Smooth muscle cell (in vitro differentiated cells): ENCODE data around the gene ZHX3. TPM values are rescaled to one million over a fixed set of nuclear protein-coding genes. Genes with fewer than 3 reads are reported as not detected.
A peak's percentile ranks its signal among the peaks of the same experiment; 100 is the strongest.

Experiments used
- DNase-seq: peaks from one replicate; lab custom pipeline; 2025; ENCODE audit not compliant: unreplicated experiment; lab: John Stamatoyannopoulos, UW
- H2AFZ ChIP-seq: fragments of 200-600 bp; sonication (generic); 2 replicates; pipeline ENCODE4 v1.6.0; 2016; ENCODE audit warnings: antibody characterized with exemption, low read depth, mild to moderate bottlenecking
- H3F3A ChIP-seq: fragments of 200-600 bp; sonication (generic); 2 replicates; pipeline ENCODE4 v1.6.0; 2017; ENCODE audit warnings: antibody characterized with exemption, low read depth
- H3K27ac ChIP-seq: fragments of 200-600 bp; sonication (generic); 2 replicates; pipeline ENCODE4 v1.5.1; 2016; ENCODE audit warnings: low read depth, mild to moderate bottlenecking
- H3K27me3 ChIP-seq: fragments of 200-600 bp; sonication (generic); 2 replicates; pipeline ENCODE4 v1.6.1; 2016; ENCODE audit warnings: low read depth, mild to moderate bottlenecking
- H3K36me3 ChIP-seq: fragments of 200-600 bp; sonication (generic); 2 replicates; pipeline ENCODE4 v1.5.1; 2016; ENCODE audit warnings: low read depth
- H3K4me1 ChIP-seq: fragments of 200-600 bp; sonication (generic); 2 replicates; pipeline ENCODE4 v1.5.1; 2016; ENCODE audit warnings: low read depth
- H3K4me2 ChIP-seq: fragments of 200-600 bp; sonication (generic); 2 replicates; pipeline ENCODE4 v1.6.0; 2016; ENCODE audit warnings: mild to moderate bottlenecking
- H3K4me3 ChIP-seq: fragments of 200-600 bp; sonication (generic); 2 replicates; pipeline ENCODE4 v1.5.1; 2016; ENCODE audit warnings: mild to moderate bottlenecking
- H3K79me2 ChIP-seq: fragments of 200-600 bp; sonication (generic); 2 replicates; pipeline ENCODE4 v1.6.0; 2016; ENCODE audit warnings: low read depth, mild to moderate bottlenecking
- H3K9ac ChIP-seq: fragments of 200-600 bp; sonication (generic); 2 replicates; pipeline ENCODE4 v1.6.0; 2016; ENCODE audit warnings: low read depth
- H3K9me3 ChIP-seq: fragments of 200-600 bp; sonication (generic); replicated peaks from 2 replicates; pipeline ENCODE4 v1.5.1; 2016; ENCODE audit warnings: low read depth
- H4K20me1 ChIP-seq: fragments of 200-600 bp; sonication (generic); 2 replicates; pipeline ENCODE4 v1.6.0; 2016; ENCODE audit warnings: low read depth
- CTCF ChIP-seq: fragments of 200-600 bp; sonication (generic); IDR thresholded peaks from 2 replicates; pipeline ENCODE4 v1.5.1; 2017; ENCODE audit warnings: borderline replicate concordance, mild to moderate bottlenecking, antibody characterized with exemption; ENCODE audit not compliant: insufficient read depth, poor library complexity, severe bottlenecking
- WGBS: methylation state at CpG from one replicate; pipeline ENCODE4 v1.1.7; 2016; ENCODE audit warnings: low lambda C conversion rate; 5-methylcytosine and 5-hydroxymethylcytosine counted together
- polyA plus RNA-seq: library from polyadenylated mRNA; unstranded; fragments of >200 nt; fragmentation: Nextera tagmentation; extraction: Ambion mirVana; gene quantifications from 2 replicates; pipeline ENCODE4 v1.2.1, GENCODE V29; 2016
- total RNA-seq: library from RNA; depleted of rRNA; stranded (reverse); fragments of >200 nt; gene quantifications from 2 replicates; pipeline ENCODE4 v1.2.3, GENCODE V29; 2014

Gene ZHX3
- total and polyA plus RNA-seq, 2 experiments from 2014 or later = 10.1 to 17.1 TPM

DNA sequence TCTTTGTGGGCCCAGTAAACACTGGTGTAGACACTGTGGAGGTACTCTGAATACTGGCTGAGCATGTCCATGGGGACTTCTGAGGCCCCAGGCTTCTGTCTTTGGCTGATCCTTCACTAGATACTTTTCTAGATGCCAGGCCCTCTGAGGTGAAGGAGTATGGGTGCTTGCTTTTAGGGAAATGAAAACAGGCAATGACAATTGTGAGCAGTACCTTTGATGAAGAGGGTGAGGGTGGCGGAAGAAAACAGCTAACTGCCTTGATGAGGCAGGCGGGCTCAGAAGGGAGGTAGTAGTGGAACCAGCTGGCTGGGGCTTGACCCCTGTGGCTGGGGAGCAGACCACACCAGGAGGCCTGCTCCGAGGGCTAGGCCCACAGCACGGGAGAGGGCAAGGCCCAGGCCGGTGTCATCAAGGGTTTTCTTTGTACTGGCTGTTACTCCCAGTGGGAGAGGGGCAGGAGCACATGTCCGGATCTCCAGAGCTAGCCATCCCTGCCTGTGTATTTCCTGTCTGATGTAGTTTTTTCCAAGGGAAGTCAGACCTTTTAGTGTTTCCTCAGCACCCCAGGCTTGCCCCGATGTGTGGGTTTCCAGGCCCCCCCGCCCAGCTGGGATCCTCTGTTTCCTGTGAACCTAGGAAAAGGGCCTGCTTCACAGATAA lies 176.2 kb downstream of the ZHX3 start:
- Histone ChIP-seq H3K9ac (no peak overlapping the region), H4K20me1 (peaks cover 84% of the 10 kb centered on the region)

GRCh38 chr20:41140226-41141133 lies 177.1 kb downstream of the ZHX3 start:
- Histone ChIP-seq H3K9me3 (no peaks in the 10 kb centered on the region), H3K4me1 (peaks cover 16% of the 10 kb centered on the region), H3K36me3 (no peaks in the 10 kb centered on the region), H4K20me1 (peaks cover 76% of the 10 kb centered on the region), H3K4me3 (no peak overlapping the region), H3K27me3 (no peaks in the 10 kb centered on the region), H3F3A (peaks cover 6% of the 10 kb centered on the region), H3K79me2 (peaks cover 81% of the 10 kb centered on the region), H2AFZ (no peak overlapping the region), H3K9ac (no peak overlapping the region), H3K27ac (no peak overlapping the region), H3K4me2 (peak overlapping the region; percentile 12)
- 80% methylated on average over 10 of the region's 10 CpGs for WGBS
- no peak for DNase-seq
- TF ChIP-seq CTCF = no peak

More for the DNA sequence above, 176.2 kb downstream of the ZHX3 start:
- no peak for DNase-seq
- Histone ChIP-seq H2AFZ (no peak overlapping the region), H3K79me2 (peaks cover 89% of the 10 kb centered on the region), H3K27ac (peak overlapping the region; percentile 0), H3K4me3 (no peak overlapping the region), H3F3A (no peaks in the 10 kb centered on the region), H3K4me2 (peak overlapping the region; percentile 12), H3K9me3 (no peaks in the 10 kb centered on the region), H3K36me3 (no peaks in the 10 kb centered on the region), H3K27me3 (no peaks in the 10 kb centered on the region), H3K4me1 (peaks cover 16% of the 10 kb centered on the region)
- WGBS = 44% methylated on average over 8 of the region's 8 CpGs
- no peak for TF ChIP-seq CTCF

GRCh38 chr20:41139227-41140093 lies 178.1 kb downstream of the ZHX3 start:
- Histone ChIP-seq H3K9ac (no peak overlapping the region), H3K36me3 (no peaks in the 10 kb centered on the region), H3F3A (peaks cover 7% of the 10 kb centered on the region), H2AFZ (no peak overlapping the region), H3K27ac (peak overlapping the region; percentile 74), H3K4me2 (peak overlapping the region; percentile 91), H3K79me2 (peaks cover 71% of the 10 kb centered on the region), H3K4me3 (peak overlapping the region; percentile 96), H4K20me1 (peaks cover 65% of the 10 kb centered on the region), H3K27me3 (no peaks in the 10 kb centered on the region), H3K4me1 (peaks cover 16% of the 10 kb centered on the region), H3K9me3 (no peaks in the 10 kb centered on the region)
- 79% methylated on average over 5 of the region's 5 CpGs for WGBS
- DNase-seq = no peak
- no peak for TF ChIP-seq CTCF
